ENCODE data around the gene EGFLAM. TPM values are rescaled to one million over a fixed set of nuclear protein-coding genes. Genes with fewer than 3 reads are reported as not detected.

The EGFLAM gene
- total and polyA plus RNA-seq, 2 experiments from 2014 or later: 0.24 to 1.9 TPM

DNA sequence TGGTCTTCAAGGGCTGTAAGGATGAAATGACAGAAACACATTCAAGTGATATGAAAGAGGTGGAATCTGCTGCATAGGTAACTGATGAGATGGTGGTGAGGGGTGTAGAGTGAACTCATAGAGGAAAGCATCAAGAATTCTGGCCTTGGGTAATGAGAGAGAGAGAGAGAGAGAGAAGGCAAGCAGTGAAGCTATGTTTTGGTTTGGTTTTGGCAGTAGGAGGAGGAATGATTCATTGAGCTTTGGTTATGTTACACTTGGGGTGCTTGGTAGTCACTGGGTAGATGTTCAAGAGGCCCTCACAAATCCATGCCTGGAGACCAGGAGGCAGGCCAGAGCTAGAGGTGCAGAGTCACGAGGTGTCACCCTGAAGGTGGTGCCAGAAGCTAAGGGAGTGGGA is 89.5 kb downstream of the EGFLAM start:
- no peak overlapping the region for H3K4me3 Mint-ChIP-seq
- no peak overlapping the region for H2AFZ ChIP-seq
- H3K9me2 ChIP-seq (ENCODE audit: insufficient read depth): peaks cover 17% of the 10 kb centered on the region
- H3K27ac ChIP-seq (ENCODE audit: low read depth): no peak overlapping the region
- 0 out of 2 replicates have a peak, but pooled peaks cover 2% of the 10 kb centered on the region for H3K4me1 ChIP-seq (ENCODE audit: insufficient read depth)
- H3K27ac Mint-ChIP-seq: no peak overlapping the region
- no peaks in the 10 kb centered on the region for H4K20me1 ChIP-seq (replicated peaks; ENCODE audit: insufficient read depth)
- no peak overlapping the region for H3K4me3 ChIP-seq
- TF ChIP-seq, protein P1, sequence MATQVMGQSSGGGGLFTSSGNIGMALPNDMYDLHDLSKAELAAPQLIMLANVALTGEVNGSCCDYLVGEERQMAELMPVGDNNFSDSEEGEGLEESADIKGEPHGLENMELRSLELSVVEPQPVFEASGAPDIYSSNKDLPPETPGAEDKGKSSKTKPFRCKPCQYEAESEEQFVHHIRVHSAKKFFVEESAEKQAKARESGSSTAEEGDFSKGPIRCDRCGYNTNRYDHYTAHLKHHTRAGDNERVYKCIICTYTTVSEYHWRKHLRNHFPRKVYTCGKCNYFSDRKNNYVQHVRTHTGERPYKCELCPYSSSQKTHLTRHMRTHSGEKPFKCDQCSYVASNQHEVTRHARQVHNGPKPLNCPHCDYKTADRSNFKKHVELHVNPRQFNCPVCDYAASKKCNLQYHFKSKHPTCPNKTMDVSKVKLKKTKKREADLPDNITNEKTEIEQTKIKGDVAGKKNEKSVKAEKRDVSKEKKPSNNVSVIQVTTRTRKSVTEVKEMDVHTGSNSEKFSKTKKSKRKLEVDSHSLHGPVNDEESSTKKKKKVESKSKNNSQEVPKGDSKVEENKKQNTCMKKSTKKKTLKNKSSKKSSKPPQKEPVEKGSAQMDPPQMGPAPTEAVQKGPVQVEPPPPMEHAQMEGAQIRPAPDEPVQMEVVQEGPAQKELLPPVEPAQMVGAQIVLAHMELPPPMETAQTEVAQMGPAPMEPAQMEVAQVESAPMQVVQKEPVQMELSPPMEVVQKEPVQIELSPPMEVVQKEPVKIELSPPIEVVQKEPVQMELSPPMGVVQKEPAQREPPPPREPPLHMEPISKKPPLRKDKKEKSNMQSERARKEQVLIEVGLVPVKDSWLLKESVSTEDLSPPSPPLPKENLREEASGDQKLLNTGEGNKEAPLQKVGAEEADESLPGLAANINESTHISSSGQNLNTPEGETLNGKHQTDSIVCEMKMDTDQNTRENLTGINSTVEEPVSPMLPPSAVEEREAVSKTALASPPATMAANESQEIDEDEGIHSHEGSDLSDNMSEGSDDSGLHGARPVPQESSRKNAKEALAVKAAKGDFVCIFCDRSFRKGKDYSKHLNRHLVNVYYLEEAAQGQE (IDR thresholded peaks at IDR 0.05; ENCODE audit: unreplicated experiment): no peak
- no peak for TF ChIP-seq CREB1 (CRISPR knock-in tag; IDR thresholded peaks at IDR 0.05; ENCODE audit: low read depth)
- TF ChIP-seq POLR2AphosphoS5 (IDR thresholded peaks at IDR 0.05; ENCODE audit: low read depth): no peak
- TF ChIP-seq EZH2phosphoT487 (IDR thresholded peaks at IDR 0.05; ENCODE audit: unreplicated experiment): no peak
- TF ChIP-seq EZH2 (IDR thresholded peaks at IDR 0.05; ENCODE audit: low read depth, unreplicated experiment): no peak
- TF ChIP-seq, protein P2, sequence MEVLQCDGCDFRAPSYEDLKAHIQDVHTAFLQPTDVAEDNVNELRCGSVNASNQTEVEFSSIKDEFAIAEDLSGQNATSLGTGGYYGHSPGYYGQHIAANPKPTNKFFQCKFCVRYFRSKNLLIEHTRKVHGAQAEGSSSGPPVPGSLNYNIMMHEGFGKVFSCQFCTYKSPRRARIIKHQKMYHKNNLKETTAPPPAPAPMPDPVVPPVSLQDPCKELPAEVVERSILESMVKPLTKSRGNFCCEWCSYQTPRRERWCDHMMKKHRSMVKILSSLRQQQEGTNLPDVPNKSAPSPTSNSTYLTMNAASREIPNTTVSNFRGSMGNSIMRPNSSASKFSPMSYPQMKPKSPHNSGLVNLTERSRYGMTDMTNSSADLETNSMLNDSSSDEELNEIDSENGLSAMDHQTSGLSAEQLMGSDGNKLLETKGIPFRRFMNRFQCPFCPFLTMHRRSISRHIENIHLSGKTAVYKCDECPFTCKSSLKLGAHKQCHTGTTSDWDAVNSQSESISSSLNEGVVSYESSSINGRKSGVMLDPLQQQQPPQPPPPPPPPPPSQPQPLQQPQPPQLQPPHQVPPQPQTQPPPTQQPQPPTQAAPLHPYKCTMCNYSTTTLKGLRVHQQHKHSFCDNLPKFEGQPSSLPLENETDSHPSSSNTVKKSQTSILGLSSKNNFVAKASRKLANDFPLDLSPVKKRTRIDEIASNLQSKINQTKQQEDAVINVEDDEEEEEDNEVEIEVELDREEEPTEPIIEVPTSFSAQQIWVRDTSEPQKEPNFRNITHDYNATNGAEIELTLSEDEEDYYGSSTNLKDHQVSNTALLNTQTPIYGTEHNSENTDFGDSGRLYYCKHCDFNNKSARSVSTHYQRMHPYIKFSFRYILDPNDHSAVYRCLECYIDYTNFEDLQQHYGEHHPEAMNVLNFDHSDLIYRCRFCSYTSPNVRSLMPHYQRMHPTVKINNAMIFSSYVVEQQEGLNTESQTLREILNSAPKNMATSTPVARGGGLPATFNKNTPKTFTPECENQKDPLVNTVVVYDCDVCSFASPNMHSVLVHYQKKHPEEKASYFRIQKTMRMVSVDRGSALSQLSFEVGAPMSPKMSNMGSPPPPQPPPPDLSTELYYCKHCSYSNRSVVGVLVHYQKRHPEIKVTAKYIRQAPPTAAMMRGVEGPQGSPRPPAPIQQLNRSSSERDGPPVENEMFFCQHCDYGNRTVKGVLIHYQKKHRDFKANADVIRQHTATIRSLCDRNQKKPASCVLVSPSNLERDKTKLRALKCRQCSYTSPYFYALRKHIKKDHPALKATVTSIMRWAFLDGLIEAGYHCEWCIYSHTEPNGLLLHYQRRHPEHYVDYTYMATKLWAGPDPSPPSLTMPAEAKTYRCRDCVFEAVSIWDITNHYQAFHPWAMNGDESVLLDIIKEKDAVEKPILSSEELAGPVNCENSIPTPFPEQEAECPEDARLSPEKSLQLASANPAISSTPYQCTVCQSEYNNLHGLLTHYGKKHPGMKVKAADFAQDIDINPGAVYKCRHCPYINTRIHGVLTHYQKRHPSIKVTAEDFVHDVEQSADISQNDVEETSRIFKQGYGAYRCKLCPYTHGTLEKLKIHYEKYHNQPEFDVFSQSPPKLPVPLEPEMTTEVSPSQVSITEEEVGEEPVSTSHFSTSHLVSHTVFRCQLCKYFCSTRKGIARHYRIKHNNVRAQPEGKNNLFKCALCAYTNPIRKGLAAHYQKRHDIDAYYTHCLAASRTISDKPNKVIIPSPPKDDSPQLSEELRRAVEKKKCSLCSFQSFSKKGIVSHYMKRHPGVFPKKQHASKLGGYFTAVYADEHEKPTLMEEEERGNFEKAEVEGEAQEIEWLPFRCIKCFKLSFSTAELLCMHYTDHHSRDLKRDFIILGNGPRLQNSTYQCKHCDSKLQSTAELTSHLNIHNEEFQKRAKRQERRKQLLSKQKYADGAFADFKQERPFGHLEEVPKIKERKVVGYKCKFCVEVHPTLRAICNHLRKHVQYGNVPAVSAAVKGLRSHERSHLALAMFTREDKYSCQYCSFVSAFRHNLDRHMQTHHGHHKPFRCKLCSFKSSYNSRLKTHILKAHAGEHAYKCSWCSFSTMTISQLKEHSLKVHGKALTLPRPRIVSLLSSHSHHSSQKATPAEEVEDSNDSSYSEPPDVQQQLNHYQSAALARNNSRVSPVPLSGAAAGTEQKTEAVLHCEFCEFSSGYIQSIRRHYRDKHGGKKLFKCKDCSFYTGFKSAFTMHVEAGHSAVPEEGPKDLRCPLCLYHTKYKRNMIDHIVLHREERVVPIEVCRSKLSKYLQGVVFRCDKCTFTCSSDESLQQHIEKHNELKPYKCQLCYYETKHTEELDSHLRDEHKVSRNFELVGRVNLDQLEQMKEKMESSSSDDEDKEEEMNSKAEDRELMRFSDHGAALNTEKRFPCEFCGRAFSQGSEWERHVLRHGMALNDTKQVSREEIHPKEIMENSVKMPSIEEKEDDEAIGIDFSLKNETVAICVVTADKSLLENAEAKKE (CRISPR knock-in tag; IDR thresholded peaks at IDR 0.05): no peak
- no peak for TF ChIP-seq STAT1 (IDR thresholded peaks at IDR 0.05; ENCODE audit: unreplicated experiment)
- TF ChIP-seq NANOG (IDR thresholded peaks at IDR 0.05; ENCODE audit: borderline replicate concordance): no peak
- TF ChIP-seq, protein P3, sequence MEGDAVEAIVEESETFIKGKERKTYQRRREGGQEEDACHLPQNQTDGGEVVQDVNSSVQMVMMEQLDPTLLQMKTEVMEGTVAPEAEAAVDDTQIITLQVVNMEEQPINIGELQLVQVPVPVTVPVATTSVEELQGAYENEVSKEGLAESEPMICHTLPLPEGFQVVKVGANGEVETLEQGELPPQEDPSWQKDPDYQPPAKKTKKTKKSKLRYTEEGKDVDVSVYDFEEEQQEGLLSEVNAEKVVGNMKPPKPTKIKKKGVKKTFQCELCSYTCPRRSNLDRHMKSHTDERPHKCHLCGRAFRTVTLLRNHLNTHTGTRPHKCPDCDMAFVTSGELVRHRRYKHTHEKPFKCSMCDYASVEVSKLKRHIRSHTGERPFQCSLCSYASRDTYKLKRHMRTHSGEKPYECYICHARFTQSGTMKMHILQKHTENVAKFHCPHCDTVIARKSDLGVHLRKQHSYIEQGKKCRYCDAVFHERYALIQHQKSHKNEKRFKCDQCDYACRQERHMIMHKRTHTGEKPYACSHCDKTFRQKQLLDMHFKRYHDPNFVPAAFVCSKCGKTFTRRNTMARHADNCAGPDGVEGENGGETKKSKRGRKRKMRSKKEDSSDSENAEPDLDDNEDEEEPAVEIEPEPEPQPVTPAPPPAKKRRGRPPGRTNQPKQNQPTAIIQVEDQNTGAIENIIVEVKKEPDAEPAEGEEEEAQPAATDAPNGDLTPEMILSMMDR (conservative IDR thresholded peaks at IDR 0.05; ENCODE audit: low read depth in 2 of 2): no peak
- no peak for TF ChIP-seq JUNB (IDR thresholded peaks at IDR 0.05; ENCODE audit: unreplicated experiment)
- TF ChIP-seq, protein P4, sequence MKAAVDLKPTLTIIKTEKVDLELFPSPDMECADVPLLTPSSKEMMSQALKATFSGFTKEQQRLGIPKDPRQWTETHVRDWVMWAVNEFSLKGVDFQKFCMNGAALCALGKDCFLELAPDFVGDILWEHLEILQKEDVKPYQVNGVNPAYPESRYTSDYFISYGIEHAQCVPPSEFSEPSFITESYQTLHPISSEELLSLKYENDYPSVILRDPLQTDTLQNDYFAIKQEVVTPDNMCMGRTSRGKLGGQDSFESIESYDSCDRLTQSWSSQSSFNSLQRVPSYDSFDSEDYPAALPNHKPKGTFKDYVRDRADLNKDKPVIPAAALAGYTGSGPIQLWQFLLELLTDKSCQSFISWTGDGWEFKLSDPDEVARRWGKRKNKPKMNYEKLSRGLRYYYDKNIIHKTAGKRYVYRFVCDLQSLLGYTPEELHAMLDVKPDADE (IDR thresholded peaks at IDR 0.05): no peak
- ATAC-seq (no peak), DNase-seq (ENCODE audit: low spot score) (no peak)
- H3K36me3 Mint-ChIP-seq (ENCODE audit: low read depth): no peaks in the 10 kb centered on the region
- H3K36me3 ChIP-seq (ENCODE audit: insufficient read depth): no peaks in the 10 kb centered on the region
- peaks cover 2% of the 10 kb centered on the region for H3K27me3 Mint-ChIP-seq (ENCODE audit: insufficient read depth, low read depth, poor library complexity)
- no peak overlapping the region for H3K4me2 ChIP-seq
- H3K79me2 ChIP-seq (replicated peaks; ENCODE audit: insufficient read depth): no peaks in the 10 kb centered on the region
- no peaks in the 10 kb centered on the region for H3F3A ChIP-seq (replicated peaks; ENCODE audit: low read depth)
- no peaks in the 10 kb centered on the region for H3K27me3 ChIP-seq (ENCODE audit: insufficient read depth)
- no peaks in the 10 kb centered on the region for H3K9me3 Mint-ChIP-seq
- no peaks in the 10 kb centered on the region for H3K4me1 Mint-ChIP-seq

All from GM23338 (cell line).